Fibroblast of lung (primary cell): ENCODE data around the gene TBCK.

Source experiments
- EZH2 ChIP-seq: IDR thresholded peaks from 2 replicates; pipeline ENCODE4 v1.5.1; 2012; ENCODE audit warnings: low read length, control low read depth, mild to moderate bottlenecking; ENCODE audit errors: missing control alignments
- TF ChIP-seq, protein P1 (sequence below), 2 donors: IDR thresholded peaks in 1 of 2; conservative IDR thresholded peaks in 1 of 2; 1 replicate in 1 of 2; 2 replicates in 1 of 2; pipeline ENCODE4 v1.5.1; 2011 to 2012; ENCODE audit warnings: low read length in 2 of 2, control low read depth in 1 of 2, inconsistent platforms in 1 of 2, low read depth in 1 of 2, mild to moderate bottlenecking in 1 of 2

DNA sequence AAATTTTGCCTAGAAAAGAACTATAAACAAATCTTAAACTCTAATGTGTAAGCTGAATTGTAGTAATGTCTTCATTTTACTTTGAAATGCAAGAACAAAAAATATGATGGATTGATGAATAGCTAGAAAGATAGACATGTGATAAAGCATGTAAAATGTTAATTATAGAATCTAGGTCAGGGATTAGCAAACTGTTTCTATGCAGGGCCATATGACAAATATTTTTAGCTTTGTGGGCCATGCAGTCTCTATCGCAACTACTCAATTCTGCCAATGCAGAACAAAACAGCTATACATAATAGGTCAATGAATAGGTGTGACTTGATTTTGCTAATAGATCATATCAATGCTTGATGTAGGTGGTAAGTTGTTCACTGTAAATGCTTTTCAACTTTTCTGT lies 75.3 kb downstream of the TBCK start:
- TF ChIP-seq, protein P1, sequence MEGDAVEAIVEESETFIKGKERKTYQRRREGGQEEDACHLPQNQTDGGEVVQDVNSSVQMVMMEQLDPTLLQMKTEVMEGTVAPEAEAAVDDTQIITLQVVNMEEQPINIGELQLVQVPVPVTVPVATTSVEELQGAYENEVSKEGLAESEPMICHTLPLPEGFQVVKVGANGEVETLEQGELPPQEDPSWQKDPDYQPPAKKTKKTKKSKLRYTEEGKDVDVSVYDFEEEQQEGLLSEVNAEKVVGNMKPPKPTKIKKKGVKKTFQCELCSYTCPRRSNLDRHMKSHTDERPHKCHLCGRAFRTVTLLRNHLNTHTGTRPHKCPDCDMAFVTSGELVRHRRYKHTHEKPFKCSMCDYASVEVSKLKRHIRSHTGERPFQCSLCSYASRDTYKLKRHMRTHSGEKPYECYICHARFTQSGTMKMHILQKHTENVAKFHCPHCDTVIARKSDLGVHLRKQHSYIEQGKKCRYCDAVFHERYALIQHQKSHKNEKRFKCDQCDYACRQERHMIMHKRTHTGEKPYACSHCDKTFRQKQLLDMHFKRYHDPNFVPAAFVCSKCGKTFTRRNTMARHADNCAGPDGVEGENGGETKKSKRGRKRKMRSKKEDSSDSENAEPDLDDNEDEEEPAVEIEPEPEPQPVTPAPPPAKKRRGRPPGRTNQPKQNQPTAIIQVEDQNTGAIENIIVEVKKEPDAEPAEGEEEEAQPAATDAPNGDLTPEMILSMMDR (conservative IDR thresholded peaks at IDR 0.05 in 1 of 2, IDR thresholded peaks at IDR 0.05 in 1 of 2; ENCODE audit: low read depth in 1 of 2, low read length in 2 of 2), result no peak
- no peak for TF ChIP-seq EZH2
